Measurements from ENCODE around the gene CENPS. TPM values are rescaled to one million over a fixed set of nuclear protein-coding genes. Genes with fewer than 3 reads are reported as not detected.

CENPS gene
- total and polyA plus RNA-seq, 9 of the 15 experiments (the other 6 are each of a cell fraction or from before 2014, with no cell fraction given) = 10.2 to 36.0 (median 26.0) TPM

GRCh38 chr1:10474613-10475507, 44.6 kb downstream of the CENPS start, which contains the start of gene PEX14 (continued):
- no peak for TF ChIP-seq SFPQ (IDR thresholded peaks at IDR 0.05; ENCODE audit: low read depth, low read length)
- TF ChIP-seq RBM17 (IDR thresholded peaks at IDR 0.05; ENCODE audit: borderline replicate concordance, low read depth, low read length) = no peak
- no peak for TF ChIP-seq MYNN (IDR thresholded peaks at IDR 0.05)
- no peak for TF ChIP-seq MYNN (CRISPR knock-in tag; IDR thresholded peaks at IDR 0.05)
- TF ChIP-seq COPS2 (conservative IDR thresholded peaks at IDR 0.05) = no peak
- TF ChIP-seq NFIX (CRISPR knock-in tag; IDR thresholded peaks at IDR 0.05; ENCODE audit: low read depth) = no peak
- TF ChIP-seq HBP1 (CRISPR knock-in tag; IDR thresholded peaks at IDR 0.05) = peak; percentile 44; the same call in 1 of the 2 replicates
- TF ChIP-seq TOE1 (IDR thresholded peaks at IDR 0.05; ENCODE audit: borderline replicate concordance) = peak; percentile 91
- TF ChIP-seq TOE1 (CRISPR knock-in tag; IDR thresholded peaks at IDR 0.05; ENCODE audit: borderline replicate concordance, low read depth) = no peak
- peak; percentile 10 for TF ChIP-seq ZFP36 (IDR thresholded peaks at IDR 0.05; ENCODE audit: low read depth, low read length, partially characterized antibody)
- peak; percentile 84 for TF ChIP-seq ZNF143 (CRISPR knock-in tag; IDR thresholded peaks at IDR 0.05)
- TF ChIP-seq ZHX1 (conservative IDR thresholded peaks at IDR 0.05; ENCODE audit: low read length) = 0 out of 2 replicates have a peak, but pooled peaks have one; percentile 47
- TF ChIP-seq NFIC (IDR thresholded peaks at IDR 0.05) = 0 out of 2 replicates have a peak, but pooled peaks have one; percentile 30
- TF ChIP-seq PREB (CRISPR knock-in tag; IDR thresholded peaks at IDR 0.05) = no peak
- TF ChIP-seq SP1 (CRISPR knock-in tag; IDR thresholded peaks at IDR 0.05) = peak; percentile 78
- TF ChIP-seq PYGO2 (tag; IDR thresholded peaks at IDR 0.05) = no peak
- no peak for TF ChIP-seq IFI16 (CRISPR knock-in tag; IDR thresholded peaks at IDR 0.05)
- peak; percentile 90 for TF ChIP-seq TAF9B (IDR thresholded peaks at IDR 0.05; ENCODE audit: partially characterized antibody)
- TF ChIP-seq HDAC1 (IDR thresholded peaks at IDR 0.05) = 0 out of 4 replicates have a peak, but pooled peaks of 1 of the 2 experiments have one; percentile 30

Measured in K562 (cell line).